PFSK-1 (cell line): ENCODE results near the gene ADGRG3.

Experiments used
- POLR2AphosphoS5 ChIP-seq: IDR thresholded peaks from 2 replicates; pipeline ENCODE4 v1.6.1; 2012; ENCODE audit warnings: low read depth, mild to moderate bottlenecking, control low read depth, low read length, moderate library complexity
- SIN3A ChIP-seq: IDR thresholded peaks from 2 replicates; pipeline ENCODE4 v1.6.1; 2012; ENCODE audit warnings: mild to moderate bottlenecking, low read length, moderate library complexity, borderline replicate concordance; ENCODE audit not compliant: insufficient read depth
- TAF1 ChIP-seq: IDR thresholded peaks from 2 replicates; pipeline ENCODE4 v1.6.1; 2012; ENCODE audit warnings: low read length, control low read depth, borderline replicate concordance; ENCODE audit not compliant: insufficient read depth

- no peak for TF ChIP-seq POLR2AphosphoS5
- TF ChIP-seq SIN3A, result no peak
- TF ChIP-seq TAF1, result no peak
Measured at GRCh38 chr16:57648581-57649442, 19.3 kb upstream of the ADGRG3 start.
